Left lung (tissue), 10 donors: ENCODE data around the gene TMEM204. TPM values are rescaled to one million over a fixed set of nuclear protein-coding genes. Genes with fewer than 3 reads are reported as not detected.

Source experiments
- ATAC-seq: fragments of 200-7000 bp; cut with Tn5 transposase; one replicate; pipeline ENCODE4 v1.9.1; 2020; ENCODE audit warnings: moderate library complexity
- DNase-seq, 4 donors: peaks; one replicate each; pipeline ENCODE4 v3.0.0-alpha.2; 2013 to 2020
- H3K27ac ChIP-seq, 2 donors: fragments of 200-600 bp; sonication (generic) in 1 of 2; one replicate each; pipeline versions ENCODE4 v1.5.0 to v1.8.0; 2020 to 2021
- H3K27me3 ChIP-seq, 2 donors: fragments of 200-600 bp; sonication (generic) in 1 of 2; one replicate each; pipeline versions ENCODE4 v1.5.0 to v1.8.0; 2020 to 2021
- H3K36me3 ChIP-seq, 2 donors: fragments of 200-600 bp; sonication (generic) in 1 of 2; one replicate each; pipeline versions ENCODE4 v1.5.0 to v1.8.0; 2020 to 2021
- H3K4me1 ChIP-seq, 2 donors: fragments of 200-600 bp; one replicate each; pipeline ENCODE4 v1.8.0; 2021
- H3K4me3 ChIP-seq, 2 donors: fragments of 200-600 bp; sonication (generic) in 1 of 2; one replicate each; pipeline versions ENCODE4 v1.5.0 to v1.8.0; 2020 to 2021; ENCODE audit warnings: mild to moderate bottlenecking in 1 of 2
- H3K9me3 ChIP-seq, 2 donors: fragments of 200-600 bp; sonication (generic) in 1 of 2; one replicate each; pipeline versions ENCODE4 v1.5.0 to v1.8.0; 2020 to 2021
- intact Hi-C, 2 donors: fragments of 100-400 bp; cut with DNase I; formaldehyde crosslinking; loops; one replicate each; pipeline versions ENCODE4 v1.11.2 to v1.14.2; 2022
- polyA plus RNA-seq, 6 donors: library from polyadenylated mRNA; unstranded; fragments of 120-200 nt; gene quantifications; one replicate each; pipeline ENCODE4 v1.2.1, GENCODE V29; 2013; ENCODE audit not compliant: insufficient read length in 6 of 6
- total RNA-seq, 2 donors: library from RNA; stranded (reverse); fragmentation: NEBNext Ultra II Directional; extraction: Animal tissue kit (Norgen Biotek cat#: 25700); gene quantifications; one replicate each; pipeline ENCODE4 v1.2.1, GENCODE V29; 2021
- TF ChIP-seq, protein P1 (sequence below), 2 donors: fragments of 200-600 bp; sonication (generic) in 1 of 2; IDR thresholded peaks; one replicate each; pipeline versions ENCODE4 v1.5.0 to v1.8.0; 2021; ENCODE audit warnings: antibody characterized with exemption in 2 of 2
- donor health status: DM: no; HTN: yes; CAD: no.
- donor health status: DM: no; HTN: no; CAD: no.

TMEM204 gene
- total and polyA plus RNA-seq, 8 donors: 15.4 to 28.7 (median 19.8) TPM

DNA sequence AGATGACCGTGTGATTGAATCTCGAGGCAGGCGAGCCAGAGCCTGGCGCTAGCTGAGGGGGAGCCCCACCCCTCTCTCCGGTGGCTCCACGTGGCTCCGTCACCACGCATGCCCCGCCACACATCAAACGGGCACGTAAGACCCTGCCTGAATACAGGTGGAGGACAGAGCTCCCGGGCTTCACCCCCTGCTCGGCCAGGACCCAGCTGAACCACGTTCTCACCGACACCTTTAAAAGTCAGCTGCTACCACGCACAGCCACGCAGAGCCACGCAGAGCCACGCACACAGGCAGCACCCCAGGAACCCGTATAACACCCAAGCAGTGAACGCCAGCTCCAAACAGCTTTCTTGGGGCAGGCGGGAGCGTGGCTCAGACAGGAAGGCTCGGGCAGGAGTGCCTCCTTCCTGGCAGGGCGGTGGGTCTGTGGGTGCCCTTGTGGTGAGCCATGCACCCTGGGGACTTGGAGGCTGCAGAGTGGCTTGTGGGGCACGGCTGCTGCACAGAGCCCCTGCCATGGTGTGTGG lies 4.4 kb downstream of the TMEM204 start:
- H3K4me1 ChIP-seq: peaks cover 0 to 52% of the 10 kb centered on the region in 2 donors
- H3K27ac ChIP-seq: peak overlapping the region; percentile 48 to 82
- H3K36me3 ChIP-seq: peaks cover 0 to 68% of the 10 kb centered on the region in 2 donors
- intact Hi-C loops: no loop called here
- H3K4me3 ChIP-seq: peak overlapping the region in 1 of 2 donors; percentile 54
- peaks cover 0 to 20% of the 10 kb centered on the region in 2 donors for H3K27me3 ChIP-seq
- TF ChIP-seq, protein P1, sequence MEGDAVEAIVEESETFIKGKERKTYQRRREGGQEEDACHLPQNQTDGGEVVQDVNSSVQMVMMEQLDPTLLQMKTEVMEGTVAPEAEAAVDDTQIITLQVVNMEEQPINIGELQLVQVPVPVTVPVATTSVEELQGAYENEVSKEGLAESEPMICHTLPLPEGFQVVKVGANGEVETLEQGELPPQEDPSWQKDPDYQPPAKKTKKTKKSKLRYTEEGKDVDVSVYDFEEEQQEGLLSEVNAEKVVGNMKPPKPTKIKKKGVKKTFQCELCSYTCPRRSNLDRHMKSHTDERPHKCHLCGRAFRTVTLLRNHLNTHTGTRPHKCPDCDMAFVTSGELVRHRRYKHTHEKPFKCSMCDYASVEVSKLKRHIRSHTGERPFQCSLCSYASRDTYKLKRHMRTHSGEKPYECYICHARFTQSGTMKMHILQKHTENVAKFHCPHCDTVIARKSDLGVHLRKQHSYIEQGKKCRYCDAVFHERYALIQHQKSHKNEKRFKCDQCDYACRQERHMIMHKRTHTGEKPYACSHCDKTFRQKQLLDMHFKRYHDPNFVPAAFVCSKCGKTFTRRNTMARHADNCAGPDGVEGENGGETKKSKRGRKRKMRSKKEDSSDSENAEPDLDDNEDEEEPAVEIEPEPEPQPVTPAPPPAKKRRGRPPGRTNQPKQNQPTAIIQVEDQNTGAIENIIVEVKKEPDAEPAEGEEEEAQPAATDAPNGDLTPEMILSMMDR (IDR thresholded peaks at IDR 0.05): no peak
- DNase-seq: peak in 1 of 4 donors; percentile 65
- no peak for ATAC-seq
- no peaks in the 10 kb centered on the region for H3K9me3 ChIP-seq

DNA sequence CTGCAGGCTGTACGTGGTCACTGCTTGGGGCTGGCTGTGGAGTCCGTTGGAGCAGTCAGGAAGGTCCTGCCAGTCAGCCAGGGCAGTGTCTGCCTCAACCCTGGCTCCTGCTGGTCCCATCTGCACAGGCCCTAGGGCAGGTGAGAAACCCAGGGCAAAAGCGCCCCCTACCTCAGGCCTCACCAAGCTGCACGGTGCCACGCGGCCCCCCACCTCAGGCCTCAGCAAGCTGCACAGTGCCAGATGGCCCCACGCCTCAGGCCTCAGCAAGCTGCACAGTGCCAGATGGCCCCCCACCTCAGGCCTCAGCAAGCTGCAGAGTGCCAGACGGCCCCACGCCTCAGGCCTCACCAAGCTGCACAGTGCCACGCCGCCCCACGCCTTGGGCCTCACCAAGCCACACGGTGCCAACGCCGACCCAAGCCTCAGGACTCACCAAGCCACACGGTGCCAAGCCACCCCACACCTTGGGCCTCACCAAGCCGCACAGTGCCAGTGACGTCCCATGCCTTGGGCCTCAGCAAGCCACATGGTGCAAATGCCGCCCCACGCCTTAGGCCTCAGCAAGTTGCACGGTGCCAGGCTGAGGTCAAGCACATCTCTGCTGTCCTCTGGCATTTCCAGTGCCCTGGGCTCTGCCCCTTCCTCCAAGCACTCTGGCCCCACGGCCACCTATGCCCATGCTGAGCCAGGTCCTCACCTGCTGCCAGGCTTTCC lies 5.5 kb downstream of the TMEM204 start:
- Histone ChIP-seq H3K4me1 (peaks cover 6 to 64% of the 10 kb centered on the region in 2 donors), H3K4me3 (no peak overlapping the region), H3K27ac (peak overlapping the region in 1 of 2 donors; percentile 82), H3K27me3 (peaks cover 0 to 10% of the 10 kb centered on the region in 2 donors), H3K9me3 (no peaks in the 10 kb centered on the region), H3K36me3 (peaks cover 0 to 69% of the 10 kb centered on the region in 2 donors)
- ATAC-seq (no peak), DNase-seq (peak in 1 of 4 donors; percentile 74)
- TF ChIP-seq, protein P1 (IDR thresholded peaks at IDR 0.05): no peak
- intact Hi-C loops: no loop called here

DNA sequence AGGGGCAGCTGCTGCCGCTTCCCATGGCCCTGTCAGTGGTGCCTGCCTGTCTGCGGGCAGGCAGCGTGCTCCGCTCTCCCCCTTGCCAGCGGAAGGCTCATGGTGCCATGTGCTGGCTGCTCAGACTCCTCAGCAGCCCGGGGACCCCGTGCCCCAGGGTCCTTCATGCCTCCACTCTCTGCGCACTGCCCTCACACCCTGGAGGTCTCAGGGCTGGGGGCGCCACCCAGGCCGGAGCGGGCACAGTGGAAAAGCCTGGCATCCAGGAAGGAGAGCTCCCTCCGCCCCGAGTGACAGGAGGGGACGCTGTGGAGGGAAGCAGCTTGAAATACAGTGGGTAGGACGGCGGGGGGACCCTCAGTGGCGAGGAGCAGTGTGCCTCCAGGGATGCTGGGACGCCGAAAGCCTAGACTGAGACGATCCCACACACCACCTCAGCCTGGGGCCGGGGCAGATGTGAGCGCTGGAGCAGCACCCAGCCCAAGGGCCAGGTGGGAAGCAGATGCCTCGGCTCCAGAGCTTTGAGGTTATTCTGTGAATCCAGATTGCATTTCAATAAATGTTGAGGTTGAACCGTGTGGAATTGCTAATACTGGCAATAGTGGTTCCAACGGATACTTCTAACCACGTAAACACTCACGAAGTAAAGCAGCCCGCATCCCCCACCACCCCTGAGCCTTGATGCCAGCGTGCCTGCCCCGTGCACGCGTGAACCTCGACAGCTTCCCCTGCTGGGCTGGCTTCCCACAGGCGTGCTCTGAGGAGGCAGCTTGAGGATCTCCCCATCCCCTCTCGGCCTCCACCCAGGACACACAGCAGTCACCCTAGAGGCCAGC lies 6.5 kb downstream of the TMEM204 start:
- Histone ChIP-seq H3K4me1 (peaks cover 6 to 72% of the 10 kb centered on the region in 2 donors), H3K36me3 (peaks cover 0 to 69% of the 10 kb centered on the region in 2 donors), H3K4me3 (no peak overlapping the region), H3K27me3 (peaks cover 0 to under 1% of the 10 kb centered on the region in 2 donors), H3K27ac (no peak overlapping the region), H3K9me3 (no peaks in the 10 kb centered on the region)
- ATAC-seq (no peak), DNase-seq (peak in 1 of 4 donors; percentile 72)
- intact Hi-C loops: no loop called here
- TF ChIP-seq, protein P1 (IDR thresholded peaks at IDR 0.05): no peak

DNA sequence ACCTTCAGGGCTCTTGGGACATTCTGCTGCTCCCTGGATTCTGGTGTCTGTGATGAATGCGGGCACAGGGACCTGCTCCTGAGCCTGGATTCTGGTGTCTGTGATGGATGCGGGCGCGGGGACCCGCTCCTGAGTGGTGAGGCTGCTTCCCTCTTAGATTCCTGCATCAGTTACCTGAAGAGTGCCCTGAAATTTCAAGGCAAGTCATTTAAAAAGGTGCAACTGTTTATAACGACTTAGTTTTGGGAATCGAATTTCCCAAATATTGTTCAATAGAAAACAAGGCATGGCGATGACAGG lies 7.0 kb downstream of the TMEM204 start:
- no peak overlapping the region for H3K4me3 ChIP-seq
- no peaks in the 10 kb centered on the region for H3K9me3 ChIP-seq
- DNase-seq: no peak
- H3K36me3 ChIP-seq: peaks cover 0 to 69% of the 10 kb centered on the region in 2 donors
- intact Hi-C loops: no loop called here
- H3K27me3 ChIP-seq: no peaks in the 10 kb centered on the region
- TF ChIP-seq, protein P1 (IDR thresholded peaks at IDR 0.05): no peak
- H3K4me1 ChIP-seq: peaks cover 6 to 78% of the 10 kb centered on the region in 2 donors
- no peak for ATAC-seq
- H3K27ac ChIP-seq: no peak overlapping the region
